Renal cortex interstitium (tissue), 11 donors: ENCODE data around the gene CYP4F2. TPM values are rescaled to one million over a fixed set of nuclear protein-coding genes. Genes with fewer than 3 reads are reported as not detected.
"Not testable (repeated sequence)": the region's sequence is repeated elsewhere in the genome, so short reads cannot be mapped to it uniquely, and the experiment has no call there.

Experiments
- DNase-seq, 11 donors: peaks; one replicate each; pipeline ENCODE4 v3.0.0-alpha.2; 2013; ENCODE audit warnings: low read depth in 9 of 11, low spot score in 4 of 11; ENCODE audit errors: extremely low read depth in 1 of 11
- polyA plus RNA-seq, 3 donors: library from polyadenylated mRNA; unstranded; fragments of 120-200 nt; gene quantifications; one replicate each; pipeline ENCODE4 v1.2.1, GENCODE V29; 2013; ENCODE audit not compliant: insufficient read length in 3 of 3

The CYP4F2 gene
- polyA plus RNA-seq, 3 donors: 0.39 to 0.53 TPM; not detected in 1

GRCh38 chr19:15905026-15905425 lies 7.2 kb upstream of the CYP4F2 start:
- no peak for DNase-seq

- not testable (repeated sequence) for DNase-seq
Observed at GRCh38 chr19:15902898-15903297, 5.0 kb upstream of the CYP4F2 start.

- DNase-seq: no peak
Observed at GRCh38 chr19:15902254-15902653, 4.4 kb upstream of the CYP4F2 start.

GRCh38 chr19:15900504-15900903 lies 2.6 kb upstream of the CYP4F2 start:
- DNase-seq: no peak

- not testable (repeated sequence) for DNase-seq
Observed at GRCh38 chr19:15900032-15900431, 2.2 kb upstream of the CYP4F2 start.

GRCh38 chr19:15899561-15899960 lies 1.7 kb upstream of the CYP4F2 start:
- DNase-seq: not testable (repeated sequence)

- DNase-seq: no peak
Observed at GRCh38 chr19:15897026-15897737, 692 bp downstream of the CYP4F2 start.

- no peak for DNase-seq
Observed at GRCh38 chr19:15895876-15896430, 1.9 kb downstream of the CYP4F2 start.

- DNase-seq: no peak
Observed at GRCh38 chr19:15894359-15894758, 3.5 kb downstream of the CYP4F2 start.

- DNase-seq: no peak
Observed at GRCh38 chr19:15893477-15893876, 4.4 kb downstream of the CYP4F2 start.

GRCh38 chr19:15892012-15892411 lies 5.9 kb downstream of the CYP4F2 start:
- no peak for DNase-seq

- no peak for DNase-seq
Observed at GRCh38 chr19:15891434-15891833, 6.4 kb downstream of the CYP4F2 start.

GRCh38 chr19:15889339-15889738 lies 8.5 kb downstream of the CYP4F2 start:
- DNase-seq: not testable (repeated sequence)

- no peak for DNase-seq
Observed at GRCh38 chr19:15885919-15886318, 12.0 kb downstream of the CYP4F2 start.

GRCh38 chr19:15885167-15885566 lies 12.7 kb downstream of the CYP4F2 start:
- no peak for DNase-seq

GRCh38 chr19:15883329-15883728 lies 14.5 kb downstream of the CYP4F2 start:
- not testable (repeated sequence) for DNase-seq

- no peak for DNase-seq
Observed at GRCh38 chr19:15874821-15875474, 22.9 kb downstream of the CYP4F2 start.

- not testable (repeated sequence) for DNase-seq
Observed at GRCh38 chr19:15873771-15874170, 24.1 kb downstream of the CYP4F2 start.

GRCh38 chr19:15871570-15871969 lies 26.3 kb downstream of the CYP4F2 start:
- no peak for DNase-seq

- DNase-seq: no peak
Observed at GRCh38 chr19:15869873-15870272, 28.0 kb downstream of the CYP4F2 start.
